Measurements from ENCODE around the gene TLR4. TPM values are rescaled to one million over a fixed set of nuclear protein-coding genes. Genes with fewer than 3 reads are reported as not detected.

Gene TLR4
- total RNA-seq, 3 donors from 2014 or later = 23.0 to 71.2 (median 31.1) TPM

DNA sequence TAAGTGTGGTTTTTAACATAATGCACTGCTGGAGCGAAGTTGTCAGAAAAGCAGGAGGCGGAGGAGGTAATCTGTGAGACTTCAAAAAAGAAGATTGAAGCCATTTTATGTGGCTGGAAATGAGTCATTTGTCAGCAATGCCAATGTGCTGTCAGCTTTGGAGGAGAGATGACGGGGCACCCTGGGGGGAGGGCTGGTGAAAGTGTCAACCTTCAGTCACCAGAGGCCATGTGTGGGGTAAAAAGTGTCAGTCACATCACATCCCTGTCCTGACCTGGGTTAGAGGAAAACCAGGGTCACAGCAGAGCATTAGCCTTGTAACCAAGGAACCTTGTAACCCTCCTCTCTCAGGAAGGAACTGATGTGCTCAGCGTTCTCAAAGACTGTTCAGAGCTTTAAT is 59.1 kb downstream of the TLR4 start:
- H3K4me1 ChIP-seq = no peaks in the 10 kb centered on the region
- intact Hi-C loops (cut with DNase I; ENCODE audit: low total_unique reads) = no loop called here
- H3K27me3 ChIP-seq = no peaks in the 10 kb centered on the region
- no peak for TF ChIP-seq POLR2AphosphoS5 (IDR thresholded peaks at IDR 0.05)
- H3K4me3 ChIP-seq = no peak overlapping the region
- H3K9me3 ChIP-seq = no peaks in the 10 kb centered on the region
- no peaks in the 10 kb centered on the region for H3K36me3 ChIP-seq
- no peak for DNase-seq (ENCODE audit: low spot score in 2 of 2)
- no peak overlapping the region for H3K27ac ChIP-seq

DNA sequence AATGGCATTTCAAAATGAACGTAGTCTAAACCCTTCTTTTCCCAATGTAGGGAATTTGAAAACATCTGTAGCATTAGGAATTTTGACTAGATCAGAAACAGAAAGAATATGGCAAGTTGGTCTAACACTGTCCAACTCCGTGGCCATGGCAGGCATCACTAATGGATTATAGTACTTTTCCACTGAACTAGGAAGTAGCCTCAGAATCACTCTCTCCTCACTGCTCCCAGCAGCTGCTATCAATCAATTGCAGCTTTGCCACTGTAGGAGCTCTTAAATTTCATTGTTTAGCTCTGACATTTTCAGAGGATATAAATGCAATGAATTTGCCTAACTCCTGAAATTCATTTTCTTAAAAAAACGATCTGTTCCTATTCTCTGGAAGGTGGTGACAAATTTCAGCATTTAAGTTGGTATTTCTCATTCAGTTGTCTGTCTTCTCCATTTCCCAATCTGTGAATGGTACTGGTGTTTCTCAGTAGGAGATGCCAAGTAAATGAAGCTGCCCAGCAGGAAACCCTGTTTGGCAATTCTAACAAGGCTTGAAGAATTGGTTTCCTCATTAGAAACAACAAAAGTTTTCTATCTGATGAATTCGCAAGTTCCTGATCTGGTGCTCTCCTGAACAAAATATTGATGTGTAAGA is 64.7 kb downstream of the TLR4 start:
- DNase-seq (ENCODE audit: low spot score in 2 of 2) = no peak
- intact Hi-C loops (cut with DNase I; ENCODE audit: low total_unique reads) = no loop called here
- TF ChIP-seq, protein P1, sequence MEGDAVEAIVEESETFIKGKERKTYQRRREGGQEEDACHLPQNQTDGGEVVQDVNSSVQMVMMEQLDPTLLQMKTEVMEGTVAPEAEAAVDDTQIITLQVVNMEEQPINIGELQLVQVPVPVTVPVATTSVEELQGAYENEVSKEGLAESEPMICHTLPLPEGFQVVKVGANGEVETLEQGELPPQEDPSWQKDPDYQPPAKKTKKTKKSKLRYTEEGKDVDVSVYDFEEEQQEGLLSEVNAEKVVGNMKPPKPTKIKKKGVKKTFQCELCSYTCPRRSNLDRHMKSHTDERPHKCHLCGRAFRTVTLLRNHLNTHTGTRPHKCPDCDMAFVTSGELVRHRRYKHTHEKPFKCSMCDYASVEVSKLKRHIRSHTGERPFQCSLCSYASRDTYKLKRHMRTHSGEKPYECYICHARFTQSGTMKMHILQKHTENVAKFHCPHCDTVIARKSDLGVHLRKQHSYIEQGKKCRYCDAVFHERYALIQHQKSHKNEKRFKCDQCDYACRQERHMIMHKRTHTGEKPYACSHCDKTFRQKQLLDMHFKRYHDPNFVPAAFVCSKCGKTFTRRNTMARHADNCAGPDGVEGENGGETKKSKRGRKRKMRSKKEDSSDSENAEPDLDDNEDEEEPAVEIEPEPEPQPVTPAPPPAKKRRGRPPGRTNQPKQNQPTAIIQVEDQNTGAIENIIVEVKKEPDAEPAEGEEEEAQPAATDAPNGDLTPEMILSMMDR (IDR thresholded peaks at IDR 0.05) = no peak
- TF ChIP-seq POLR2AphosphoS5 (IDR thresholded peaks at IDR 0.05) (no peak), POLR2A (IDR thresholded peaks at IDR 0.05) (no peak)
- Histone ChIP-seq H3K27ac (no peak overlapping the region), H3K27me3 (no peaks in the 10 kb centered on the region), H3K9me3 (no peaks in the 10 kb centered on the region), H3K4me1 (no peaks in the 10 kb centered on the region), H3K4me3 (no peak overlapping the region), H3K36me3 (no peaks in the 10 kb centered on the region)

DNA sequence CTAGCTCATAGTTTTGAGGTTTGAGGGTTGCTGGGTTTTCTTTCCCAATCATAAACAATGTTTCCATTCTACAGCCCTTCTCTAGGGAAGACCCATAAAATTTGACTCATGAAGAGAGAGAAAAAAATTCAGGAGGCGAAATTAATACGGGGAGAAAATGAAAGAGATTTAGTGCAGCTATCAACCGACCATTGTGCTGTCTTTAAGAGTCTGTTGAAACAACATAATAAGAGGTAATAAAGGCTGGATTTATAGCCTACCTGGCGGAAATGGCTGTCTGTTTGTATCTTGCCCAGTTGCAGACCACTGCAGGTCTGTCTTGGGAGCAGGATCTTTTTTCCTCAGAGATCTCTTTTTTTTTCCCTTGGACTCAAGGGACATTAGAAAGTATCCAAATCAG is 66.9 kb downstream of the TLR4 start:
- Histone ChIP-seq H3K27ac (no peak overlapping the region), H3K36me3 (no peaks in the 10 kb centered on the region), H3K9me3 (no peaks in the 10 kb centered on the region), H3K4me1 (no peaks in the 10 kb centered on the region), H3K27me3 (no peaks in the 10 kb centered on the region), H3K4me3 (no peak overlapping the region)
- TF ChIP-seq POLR2AphosphoS5 (IDR thresholded peaks at IDR 0.05) (no peak), POLR2A (IDR thresholded peaks at IDR 0.05) (no peak)
- TF ChIP-seq, protein P1 (IDR thresholded peaks at IDR 0.05) = no peak
- no peak for DNase-seq (ENCODE audit: low spot score in 2 of 2)
- intact Hi-C loops (cut with DNase I; ENCODE audit: low total_unique reads) = no loop called here

DNA sequence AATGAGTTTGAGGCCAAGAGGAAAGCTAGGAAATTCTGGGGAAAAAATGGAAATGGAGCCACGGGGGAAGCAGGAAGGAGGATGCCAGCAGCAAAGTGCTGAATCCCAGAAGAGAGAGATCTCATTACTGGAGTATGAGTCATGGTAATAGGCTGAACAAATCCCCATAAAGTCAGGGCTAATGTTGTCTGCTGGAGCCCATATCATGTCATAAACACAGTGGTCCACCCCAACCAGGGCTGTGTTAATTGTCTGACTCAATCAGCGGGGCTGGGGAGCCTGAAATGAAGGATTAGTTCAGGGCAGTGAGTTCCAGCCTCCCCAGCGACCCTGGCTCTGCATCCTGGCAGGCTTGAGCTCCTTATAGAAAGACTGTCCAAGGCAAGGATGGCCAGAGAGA is 68.8 kb downstream of the TLR4 start:
- H3K4me1 ChIP-seq = no peaks in the 10 kb centered on the region
- no peaks in the 10 kb centered on the region for H3K36me3 ChIP-seq
- H3K9me3 ChIP-seq = no peaks in the 10 kb centered on the region
- H3K4me3 ChIP-seq = no peak overlapping the region
- intact Hi-C loops (cut with DNase I; ENCODE audit: low total_unique reads) = no loop called here
- no peak overlapping the region for H3K27ac ChIP-seq
- no peaks in the 10 kb centered on the region for H3K27me3 ChIP-seq
- TF ChIP-seq, protein P1 (IDR thresholded peaks at IDR 0.05) = no peak
- TF ChIP-seq POLR2A (IDR thresholded peaks at IDR 0.05) = no peak
- TF ChIP-seq POLR2AphosphoS5 (IDR thresholded peaks at IDR 0.05) = no peak
- DNase-seq (ENCODE audit: low spot score in 2 of 2) = no peak
